SK-MEL-5 (cell line): ENCODE measurements around the gene OSCP1. TPM values are rescaled to one million over a fixed set of nuclear protein-coding genes. Genes with fewer than 3 reads are reported as not detected.
A peak's percentile ranks its signal among the peaks of the same experiment; 100 is the strongest.

Experiments used
- DNase-seq: peaks from one replicate; pipeline ENCODE4 v3.0.0-alpha.2; 2016; ENCODE audit warnings: low read depth, low spot score
- in situ Hi-C: cut with HindIII; loops from 2 replicates; pipeline ENCODE4 v1.10.0; 2016; ENCODE audit warnings: low sequenced_read_pairs, high pct_unique_total_duplicates, low pct_unique_long_range_greater_than_20kb
- total RNA-seq: library from RNA; depleted of rRNA; stranded (reverse); fragments of >200 nt; shearing (Covaris generic); gene quantifications from 2 replicates; pipeline ENCODE4 v1.2.3, GENCODE V29; 2014

Gene OSCP1
- total RNA-seq, 1 experiment from 2014 or later = 5.2 TPM

DNA sequence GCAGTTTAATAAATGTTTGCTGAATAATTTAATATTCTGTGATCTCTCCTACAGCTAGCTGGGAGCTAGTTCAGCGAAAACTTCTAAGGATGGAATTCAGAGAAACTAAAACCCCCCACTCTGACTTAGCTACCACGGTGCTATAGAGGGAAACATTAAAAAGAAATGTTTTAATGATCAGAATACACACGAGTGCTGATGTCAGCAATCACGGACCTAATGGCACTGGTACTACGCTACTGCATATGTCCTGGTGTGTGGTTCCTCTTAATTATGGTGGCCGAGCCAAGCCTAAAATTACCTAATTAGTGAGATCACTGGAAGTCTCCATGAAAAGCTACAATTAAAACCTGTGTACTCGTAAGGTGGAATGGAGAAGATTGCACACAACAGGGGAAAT, 28.6 kb downstream of the OSCP1 start:
- DNase-seq = no peak
- in situ Hi-C loops = no loop called here

DNA sequence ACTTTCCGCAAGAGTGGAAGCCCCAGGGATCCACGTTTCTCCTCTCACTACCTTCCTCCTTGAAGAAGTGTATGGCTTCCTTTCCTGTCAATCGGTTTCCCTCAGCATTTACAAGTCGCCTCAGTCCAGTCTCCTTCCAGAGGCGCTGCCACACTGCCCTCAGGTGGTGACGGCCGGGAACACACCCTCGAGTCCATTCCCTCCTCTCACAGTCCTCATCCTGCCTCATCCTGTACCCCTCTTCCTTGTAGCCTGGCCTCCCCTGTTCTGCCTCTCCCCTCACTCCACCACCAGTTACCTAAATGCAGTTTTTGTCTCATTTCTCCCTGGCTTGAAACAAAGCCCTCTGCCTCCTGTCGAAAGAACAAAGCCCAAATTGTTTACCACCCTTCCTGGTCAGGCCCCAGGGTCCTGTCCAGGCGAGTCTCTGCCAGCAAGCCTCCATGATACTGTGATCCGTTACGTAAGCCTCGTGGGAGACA, 29.4 kb downstream of the OSCP1 start:
- in situ Hi-C loops = no loop called here
- DNase-seq = peak; percentile 84

DNA sequence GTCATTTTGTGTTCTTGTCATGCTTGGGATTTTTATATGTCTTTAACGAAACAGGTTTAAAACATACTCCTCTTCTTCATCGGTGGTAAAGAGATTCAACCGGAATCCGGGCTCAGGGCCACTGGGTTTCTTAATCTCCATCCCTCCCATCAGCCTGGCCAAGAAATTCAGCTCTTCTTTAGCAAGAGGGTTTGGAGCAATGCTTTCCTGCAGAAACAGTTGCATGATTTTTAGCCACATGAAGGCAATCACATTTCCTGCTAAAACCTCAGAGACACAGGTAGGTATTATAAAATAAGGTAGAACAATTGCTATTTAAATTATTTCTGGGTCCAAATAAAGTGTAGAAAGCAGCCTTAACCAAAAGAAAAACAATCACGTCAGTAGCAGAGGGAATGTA, 29.8 kb downstream of the OSCP1 start:
- no peak for DNase-seq
- in situ Hi-C loops = no loop called here

GRCh38 chr1:36419569-36419968, 30.7 kb downstream of the OSCP1 start:
- in situ Hi-C loops = no loop called here

DNA sequence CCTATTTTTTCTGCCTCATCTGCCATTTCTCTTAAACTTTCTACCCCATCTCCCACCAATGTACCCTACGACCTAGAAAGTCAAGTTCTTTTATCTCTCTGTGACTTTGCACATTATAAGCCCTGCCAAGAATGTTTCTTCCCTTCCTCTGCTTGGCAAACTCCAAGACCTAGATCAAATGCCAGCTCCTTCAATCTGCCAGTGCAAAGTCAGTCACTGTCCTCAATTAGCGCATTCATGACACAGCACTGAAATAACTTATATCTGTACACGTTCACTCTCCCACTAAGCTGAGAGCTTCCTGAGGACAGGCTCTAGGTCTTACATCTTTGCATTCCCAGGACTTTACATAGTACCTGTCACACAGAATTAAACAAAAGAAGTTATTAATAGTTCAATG, 31.1 kb downstream of the OSCP1 start:
- DNase-seq = no peak
- in situ Hi-C loops = no loop called here

More at GRCh38 chr1:36419569-36419968, 30.7 kb downstream of the OSCP1 start:
- no peak for DNase-seq

GRCh38 chr1:36417931-36418330, 32.3 kb downstream of the OSCP1 start:
- in situ Hi-C loops = no loop called here
- no peak for DNase-seq

DNA sequence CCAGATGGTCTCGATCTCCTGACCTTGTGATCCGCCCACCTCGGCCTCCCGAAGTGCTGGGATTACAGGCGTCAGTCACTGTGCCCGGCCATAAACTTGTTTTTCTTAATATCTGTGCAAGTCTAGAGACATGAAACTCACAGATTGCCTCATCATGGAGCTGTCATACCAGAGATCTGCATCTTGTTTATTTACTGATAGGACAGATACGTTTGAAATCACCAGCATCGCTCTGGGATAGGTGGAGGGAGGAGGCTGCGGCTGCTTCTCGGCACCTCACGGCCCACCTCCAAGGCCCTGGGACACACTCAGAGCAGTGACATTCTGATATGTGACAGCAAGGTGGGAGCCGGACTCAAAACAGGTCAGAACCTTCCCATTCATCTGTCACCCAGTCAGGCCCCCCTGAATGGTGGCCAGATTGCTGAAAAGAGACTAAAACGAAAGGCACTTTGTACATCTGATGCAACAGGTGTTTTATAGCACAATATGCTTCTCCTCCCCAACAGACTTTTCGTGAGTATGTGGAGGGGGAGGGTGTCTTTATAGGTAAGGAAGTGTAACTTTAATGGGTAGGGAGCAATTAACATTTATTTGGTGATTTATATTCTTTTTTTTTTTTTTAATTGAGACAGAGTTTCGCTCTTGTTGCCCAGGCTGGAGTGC, 34.5 kb downstream of the OSCP1 start:
- no peak for DNase-seq
- in situ Hi-C loops = no loop called here

DNA sequence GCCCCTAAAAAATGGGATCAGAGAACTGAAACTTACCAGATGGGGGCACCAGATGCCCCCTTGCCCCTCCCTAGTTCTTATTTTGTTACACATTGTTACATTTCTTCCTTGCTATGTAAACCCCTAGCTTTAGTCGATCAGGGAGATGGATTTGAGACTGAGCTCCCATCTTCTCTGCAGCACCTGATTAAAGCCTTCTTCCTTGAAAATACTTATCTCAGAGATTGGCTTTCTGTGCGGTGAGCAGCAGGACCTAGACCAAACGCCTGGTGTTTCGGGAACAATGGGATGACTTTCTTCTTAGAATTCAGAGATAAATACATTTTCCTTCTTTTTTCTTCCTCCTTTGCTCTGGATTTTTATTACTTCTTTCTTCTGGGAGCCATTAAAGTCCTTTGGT, 35.9 kb downstream of the OSCP1 start:
- in situ Hi-C loops = no loop called here
- DNase-seq = no peak

GRCh38 chr1:36411674-36412648, 38.3 kb downstream of the OSCP1 start:
- in situ Hi-C loops = no loop called here
- peak; percentile 45 for DNase-seq

- no peak for DNase-seq
- in situ Hi-C loops = no loop called here
Observed at GRCh38 chr1:36408479-36408878, 41.8 kb downstream of the OSCP1 start.

DNA sequence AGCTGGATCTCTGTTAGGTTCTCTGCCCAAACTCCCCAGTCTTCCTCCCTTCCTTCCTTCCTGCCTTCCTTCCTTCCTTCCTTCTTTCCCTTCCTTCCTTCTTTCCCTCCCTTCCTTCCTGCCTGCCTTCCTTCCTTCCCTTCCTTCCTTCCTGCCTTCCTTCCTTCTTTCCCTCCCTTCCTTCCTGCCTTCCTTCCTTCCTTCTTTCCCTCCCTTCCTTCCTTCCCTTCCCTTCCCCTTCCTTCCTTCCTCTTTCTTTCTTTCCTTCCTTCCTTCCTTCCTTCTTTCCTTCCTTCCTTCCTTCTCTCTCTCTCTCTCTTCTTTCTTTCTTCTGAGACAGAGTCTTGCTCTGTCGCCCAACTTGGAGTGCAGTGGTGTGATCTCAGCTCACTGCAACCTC, 43.8 kb downstream of the OSCP1 start:
- no peak for DNase-seq
- in situ Hi-C loops = no loop called here

DNA sequence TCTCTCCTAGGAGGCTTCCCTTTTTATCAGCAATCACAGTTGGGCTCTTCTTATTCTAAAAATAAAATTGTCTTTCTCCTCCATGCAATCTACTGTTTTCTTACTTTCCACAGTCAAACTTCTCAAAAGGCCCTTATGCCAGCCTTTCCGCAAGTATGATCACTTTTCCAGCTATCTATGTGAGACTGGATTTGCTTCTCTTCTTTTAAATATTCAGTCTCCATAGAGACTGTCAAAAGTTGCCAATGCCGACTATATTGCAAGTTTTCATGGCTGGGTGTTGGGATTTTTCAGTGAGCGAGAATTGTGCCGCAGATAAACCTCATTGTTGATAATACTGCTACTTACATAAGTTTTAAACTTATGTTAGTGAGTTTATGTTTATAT, 47.8 kb downstream of the OSCP1 start:
- in situ Hi-C loops = no loop called here
- DNase-seq = no peak

DNA sequence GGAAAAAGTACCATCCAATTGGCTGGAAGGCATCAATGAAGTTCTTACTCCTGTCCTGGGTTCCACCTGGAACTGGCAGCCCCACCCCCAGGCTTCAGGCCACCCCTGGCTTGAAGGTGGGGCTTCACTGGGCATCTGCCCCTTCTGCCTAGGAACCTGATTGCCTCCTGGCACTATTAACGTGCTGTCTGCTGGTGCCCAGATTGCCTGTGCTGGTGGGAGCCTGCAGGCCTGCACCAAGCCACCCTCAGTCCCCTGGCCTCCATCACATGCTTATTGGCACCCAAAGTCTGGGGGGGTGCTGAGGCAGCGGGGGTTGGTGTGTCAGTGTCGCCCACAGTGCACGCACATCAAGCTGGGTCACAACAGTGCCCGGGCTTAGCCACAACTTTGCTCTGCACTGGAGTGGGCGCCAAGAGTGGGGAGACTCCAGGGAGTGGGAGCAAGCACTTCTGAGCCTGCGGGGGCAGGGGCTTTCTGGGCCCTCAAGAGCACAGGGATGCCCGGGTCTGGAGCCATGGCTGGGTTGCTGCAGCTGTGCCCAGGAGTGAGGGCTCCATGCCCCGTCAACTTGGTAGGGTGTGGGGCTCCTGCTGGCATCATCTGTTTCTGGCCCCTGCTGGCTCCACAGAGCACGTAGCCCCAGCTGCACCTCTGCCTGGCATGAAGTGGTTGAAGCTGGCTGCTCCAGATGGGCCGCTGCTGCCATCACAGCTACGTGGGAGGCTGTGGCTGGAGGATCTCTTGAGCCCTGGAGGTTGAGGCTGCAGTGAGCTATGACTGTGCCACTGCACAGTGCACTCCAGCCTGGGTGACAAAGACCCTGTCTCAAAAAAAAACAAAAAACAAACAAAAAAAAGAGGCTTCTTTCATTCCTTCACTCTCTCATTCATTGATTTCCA, 48.4 kb downstream of the OSCP1 start:
- no peak for DNase-seq
- in situ Hi-C loops = no loop called here

- DNase-seq = peak; percentile 94
- in situ Hi-C loops = no loop called here
Observed at GRCh38 chr1:36400825-36401601, 49.2 kb downstream of the OSCP1 start.

- in situ Hi-C loops = no loop called here
Observed at GRCh38 chr1:36400514-36400824, 49.8 kb downstream of the OSCP1 start.

DNA sequence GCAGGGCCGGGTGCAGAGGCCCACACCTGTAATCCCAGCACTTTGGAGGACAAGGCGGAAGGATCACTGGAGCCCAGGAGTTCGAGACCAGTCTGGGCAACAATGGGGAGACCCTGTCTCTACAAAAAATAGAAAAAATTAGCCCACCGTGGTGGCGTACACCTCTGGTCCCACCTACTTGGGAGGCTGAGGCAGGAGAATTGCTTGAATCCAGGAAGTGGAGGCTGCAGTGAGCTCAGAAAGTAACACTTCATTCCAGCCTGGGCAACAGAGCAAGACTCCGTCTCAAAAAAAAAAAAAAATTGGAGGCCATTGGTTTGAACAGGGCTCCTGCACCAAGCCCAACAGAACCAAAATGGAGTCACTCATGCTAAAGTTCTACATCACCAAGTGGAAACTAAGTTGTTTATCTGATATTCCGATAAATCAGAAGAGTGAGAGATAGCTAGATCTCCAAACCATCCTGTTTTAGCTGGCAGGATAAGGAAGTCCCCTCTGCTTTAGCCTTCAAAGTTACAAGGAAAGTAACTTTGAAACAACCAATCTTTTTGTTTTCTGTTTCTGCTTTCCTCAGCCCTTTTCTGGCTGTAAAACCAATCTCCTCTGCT, 51.8 kb downstream of the OSCP1 start:
- in situ Hi-C loops = no loop called here
- DNase-seq = no peak

More at GRCh38 chr1:36400514-36400824, 49.8 kb downstream of the OSCP1 start:
- DNase-seq = no peak
